Kidney tubule cell (primary cell): ENCODE measurements around the gene DAB1.

Experiments
- DNase-seq: peaks from one replicate; pipeline ENCODE4 v3.0.0-alpha.2; 2018; ENCODE audit warnings: low spot score

The DAB1 gene

DNA sequence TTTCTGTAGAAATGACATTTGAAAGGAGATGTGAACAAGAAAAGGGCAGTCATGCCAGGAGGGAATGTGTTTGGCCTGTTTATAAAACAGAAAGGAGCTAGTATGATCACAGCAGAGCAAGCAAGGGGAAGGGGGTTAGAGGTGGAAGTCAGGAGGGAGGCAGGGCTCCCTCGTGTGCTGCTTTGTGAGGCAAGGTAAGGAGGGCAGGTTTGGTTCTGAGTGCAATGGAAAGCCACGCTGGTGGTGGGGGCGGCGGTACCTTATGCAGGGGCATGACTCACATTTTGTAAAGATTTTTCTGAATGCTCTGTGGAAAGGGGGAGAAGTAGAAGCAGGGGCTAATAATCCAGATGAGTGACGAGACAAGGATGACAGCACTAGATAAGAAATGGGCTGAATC lies 260.5 kb downstream of the DAB1 start:
- DNase-seq: no peak

DNA sequence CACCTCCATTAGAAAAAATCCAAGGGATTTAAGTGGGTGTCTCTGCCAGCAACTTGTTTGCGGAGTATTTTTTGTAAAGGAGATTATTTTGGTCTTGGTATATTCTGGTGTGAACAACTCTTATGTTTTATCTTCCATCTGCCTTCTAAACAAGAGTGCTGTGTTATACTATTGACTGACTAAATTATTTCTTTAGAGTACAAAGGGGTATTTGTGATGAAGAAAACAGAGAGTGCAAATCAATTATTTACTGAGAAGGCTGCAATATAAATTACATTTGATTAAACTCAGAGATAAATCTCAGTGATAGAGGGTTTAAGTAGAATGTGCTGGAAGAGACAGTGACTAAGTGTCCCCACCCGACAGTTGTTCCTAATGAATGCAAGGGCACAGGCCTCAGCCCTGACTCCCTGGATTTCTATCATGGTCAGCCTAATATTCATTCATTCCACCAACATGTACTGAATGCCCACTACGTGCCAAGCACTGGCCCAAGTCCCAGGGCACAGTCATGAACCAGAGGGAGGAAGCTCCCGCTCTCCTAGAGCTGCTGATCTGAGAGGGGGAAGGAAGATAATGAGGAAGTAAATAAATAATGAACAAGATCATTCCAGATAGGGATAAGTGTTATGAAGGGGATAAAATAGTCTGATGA lies 261.1 kb downstream of the DAB1 start:
- no peak for DNase-seq

DNA sequence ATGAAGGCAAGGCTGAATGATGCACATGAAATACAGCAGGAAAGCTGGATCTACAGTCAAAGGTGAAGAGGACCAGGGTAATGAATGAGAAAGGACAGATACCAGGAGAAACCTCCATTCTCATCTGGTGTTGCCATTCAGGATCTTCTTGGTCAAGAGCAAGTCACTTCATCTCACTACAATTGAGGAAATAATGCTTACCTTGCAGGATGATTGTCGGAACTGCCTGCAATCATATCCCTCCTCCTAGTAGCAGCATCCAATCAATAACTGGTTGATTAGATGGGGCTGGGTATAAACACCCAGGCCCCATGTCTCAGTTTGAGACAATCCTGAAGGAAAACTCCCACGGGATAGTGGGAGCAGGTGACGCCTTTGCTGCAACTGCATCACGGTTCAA lies 263.3 kb downstream of the DAB1 start:
- no peak for DNase-seq

DNA sequence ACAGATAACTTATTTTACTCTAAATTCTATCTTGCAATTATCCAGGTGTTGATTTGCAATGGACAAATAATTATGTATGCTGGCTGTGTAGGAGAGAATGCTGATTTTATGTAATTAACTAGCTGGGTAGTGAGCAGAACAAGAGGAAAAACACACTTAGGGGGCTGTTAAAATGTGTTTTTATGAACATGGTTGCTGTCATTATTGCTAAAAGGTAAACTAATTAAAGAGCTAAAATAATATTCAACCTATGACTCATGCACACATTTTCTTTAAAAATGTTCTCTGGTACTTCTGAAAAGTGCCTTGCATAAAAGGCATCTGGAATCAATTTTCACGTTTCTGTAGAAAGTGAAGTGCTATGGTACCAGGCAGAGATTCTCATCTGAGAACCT lies 265.3 kb downstream of the DAB1 start:
- DNase-seq: no peak

DNA sequence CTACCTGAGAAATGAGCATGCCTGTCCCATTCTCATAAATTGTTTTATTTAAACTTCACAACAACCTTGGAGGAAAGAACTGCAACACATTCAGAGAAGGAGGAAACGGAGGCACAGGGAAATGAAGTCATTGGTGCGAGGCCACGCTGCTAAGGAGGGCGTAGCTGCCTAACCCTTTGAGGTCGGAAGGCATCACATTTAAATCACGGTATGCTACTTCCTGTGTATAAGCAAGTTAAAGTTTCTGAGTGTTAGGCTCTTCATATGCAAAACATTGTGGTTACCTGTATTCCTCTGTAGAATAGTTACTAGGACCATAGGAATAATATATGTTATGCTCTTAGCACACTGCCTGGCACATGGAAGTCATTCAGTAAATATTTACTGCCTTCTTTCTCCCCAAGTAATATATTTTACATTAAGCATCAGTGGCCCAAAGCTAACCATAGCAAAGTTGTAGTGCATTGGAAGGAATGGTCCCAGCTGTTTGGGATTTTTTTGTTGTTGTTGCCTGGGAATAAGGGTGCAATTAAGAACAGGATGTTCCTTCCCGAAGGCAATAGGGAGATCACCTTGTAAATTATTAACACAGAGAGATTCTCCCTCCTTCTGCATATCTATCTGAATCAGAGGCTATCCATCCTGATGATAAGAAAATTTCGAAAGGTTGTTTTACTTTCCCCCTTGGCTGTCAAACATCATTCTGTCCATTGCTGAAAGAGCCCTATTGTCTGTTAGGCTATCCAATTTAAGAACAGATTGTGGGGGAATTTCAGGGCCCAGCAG lies 265.8 kb downstream of the DAB1 start:
- DNase-seq: peak; percentile 39

- DNase-seq: no peak
Observed at GRCh38 chr1:57156907-57157306, 267.0 kb downstream of the DAB1 start.

GRCh38 chr1:57146100-57146499 lies 277.8 kb downstream of the DAB1 start:
- no peak for DNase-seq

GRCh38 chr1:57142999-57143398 lies 280.9 kb downstream of the DAB1 start:
- DNase-seq: peak; percentile 43

GRCh38 chr1:57142169-57142568 lies 281.7 kb downstream of the DAB1 start:
- DNase-seq: no peak

DNA sequence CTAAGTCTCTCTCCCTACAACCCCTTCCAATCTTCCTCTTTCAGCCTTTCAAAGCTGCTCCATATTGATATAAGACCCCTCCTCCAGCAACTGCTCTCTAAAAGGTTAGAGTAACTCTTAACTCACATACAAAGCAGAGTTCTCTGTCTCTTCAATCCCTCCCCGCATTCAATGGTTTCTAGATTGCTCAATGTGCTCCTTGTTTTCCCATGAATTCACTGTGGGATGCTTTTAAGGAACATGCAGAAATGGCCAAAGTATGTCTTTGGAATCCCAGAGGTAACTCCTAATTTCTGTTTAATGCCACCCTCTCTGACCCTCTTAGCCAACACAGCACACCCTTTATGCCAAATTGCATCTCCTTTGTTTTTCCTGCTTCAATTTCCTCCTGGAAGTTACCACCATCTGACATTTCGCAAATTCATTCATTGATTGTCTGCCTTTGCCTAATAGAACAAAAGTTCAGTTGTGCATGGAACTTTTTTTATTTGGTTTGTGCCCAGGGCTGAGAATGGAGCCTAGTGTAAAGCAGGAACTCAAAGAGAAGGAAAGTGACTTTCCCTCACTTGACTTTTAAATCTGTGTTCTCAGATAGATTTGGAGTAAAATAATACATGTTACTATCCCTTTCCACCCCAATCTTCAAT lies 285.3 kb downstream of the DAB1 start:
- DNase-seq: no peak

DNA sequence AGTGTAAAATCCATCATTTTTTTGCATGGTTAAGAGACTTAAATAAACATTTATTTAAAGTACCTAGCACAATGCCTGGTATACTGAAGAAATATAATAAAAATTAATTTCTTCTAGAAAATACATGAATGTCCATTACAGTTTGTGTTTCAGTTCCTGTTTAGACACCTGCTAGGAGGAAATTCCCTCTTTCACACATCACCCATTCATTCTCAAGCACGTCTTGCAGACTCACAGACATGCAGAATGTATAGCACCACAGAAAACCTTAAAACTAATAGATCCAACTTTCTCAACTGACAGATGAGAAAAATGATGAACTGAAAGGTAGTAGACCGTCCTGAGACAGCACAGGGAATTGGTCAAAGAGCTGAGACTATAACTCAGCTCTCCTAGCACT lies 285.9 kb downstream of the DAB1 start:
- DNase-seq: no peak

DNA sequence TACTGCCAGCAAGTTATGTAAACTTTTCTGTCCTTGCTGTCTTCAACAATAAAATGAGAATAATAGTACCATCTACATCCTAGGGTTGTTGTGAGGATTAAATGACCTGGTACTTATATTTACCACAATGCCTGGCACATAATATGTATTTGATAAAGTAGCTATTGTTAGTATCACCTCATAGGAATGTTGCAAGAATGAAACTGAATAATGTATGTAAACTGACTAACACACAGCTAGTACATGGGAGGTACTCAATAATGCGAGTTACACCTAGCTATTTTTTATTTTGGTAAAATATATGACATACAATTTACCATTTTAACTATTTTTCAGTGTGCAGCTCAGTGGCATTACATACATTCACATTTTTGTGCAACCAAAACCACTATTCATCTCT lies 289.1 kb downstream of the DAB1 start:
- DNase-seq: no peak

DNA sequence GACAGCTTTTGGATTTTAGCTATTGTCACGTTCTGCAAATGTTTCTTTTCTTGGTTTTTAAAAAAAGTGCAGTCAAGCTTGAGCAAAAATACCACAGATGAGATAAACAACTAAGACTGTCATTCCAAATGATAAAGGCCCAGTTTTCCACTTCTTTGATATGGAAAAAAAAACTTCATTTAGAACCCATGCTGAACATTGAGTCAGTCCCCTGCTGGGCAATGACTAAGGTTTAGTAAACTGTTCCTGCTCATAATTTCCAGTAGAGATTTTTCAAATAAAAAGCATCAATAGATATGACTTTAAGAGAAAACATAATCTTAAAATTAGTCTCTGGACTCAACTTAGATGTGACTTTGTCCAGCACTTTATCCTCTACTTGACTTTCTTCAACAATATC lies 290.2 kb downstream of the DAB1 start:
- no peak for DNase-seq

GRCh38 chr1:57132993-57133622 lies 290.8 kb downstream of the DAB1 start:
- DNase-seq: no peak

- peak; percentile 42 for DNase-seq
Observed at GRCh38 chr1:57131701-57132394, 292.0 kb downstream of the DAB1 start.

GRCh38 chr1:57131257-57131656 lies 292.6 kb downstream of the DAB1 start:
- no peak for DNase-seq

DNA sequence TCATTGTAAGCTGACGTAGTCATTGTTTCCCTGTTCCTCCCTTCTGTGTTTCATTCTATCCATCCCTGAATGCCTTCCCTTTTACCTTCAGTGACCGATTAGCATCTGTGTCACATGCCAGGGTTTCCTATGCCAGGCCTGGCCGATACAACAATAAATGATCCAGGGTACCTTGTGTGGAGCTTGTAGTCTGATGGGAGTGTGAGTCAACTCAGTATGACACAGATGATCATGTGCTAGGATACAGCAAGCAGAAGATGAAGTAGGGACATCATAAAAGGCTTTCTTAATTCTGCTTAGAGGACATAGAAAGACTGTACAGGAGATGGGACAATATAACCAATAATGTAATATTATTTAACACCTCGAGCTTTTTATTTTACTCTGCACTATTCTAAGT lies 294.0 kb downstream of the DAB1 start:
- DNase-seq: no peak

DNA sequence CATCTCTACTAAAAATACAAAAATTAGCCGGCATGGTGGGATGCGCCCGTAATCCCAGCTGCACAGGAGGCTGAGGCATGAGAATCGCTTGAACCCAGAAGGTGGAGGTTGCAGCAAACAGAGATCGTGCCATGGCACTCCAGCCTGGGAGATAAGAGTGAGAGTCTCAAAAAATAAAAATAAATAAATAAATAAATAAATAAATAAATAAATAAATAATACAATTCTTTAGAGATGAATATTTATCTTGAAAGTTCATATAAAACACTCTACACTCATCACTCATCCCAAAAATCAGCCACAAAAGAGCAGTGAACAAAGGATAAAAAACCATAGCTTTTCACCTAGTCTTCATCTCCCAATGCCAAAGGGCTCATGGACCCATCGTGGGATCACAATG lies 295.9 kb downstream of the DAB1 start:
- no peak for DNase-seq

- peak; percentile 45 for DNase-seq
Observed at GRCh38 chr1:57124768-57125446, 299.0 kb downstream of the DAB1 start.

- DNase-seq: no peak
Observed at GRCh38 chr1:57124170-57124569, 299.7 kb downstream of the DAB1 start.

GRCh38 chr1:57122031-57122430 lies 301.8 kb downstream of the DAB1 start:
- DNase-seq: no peak
